PFSK-1 (cell line): ENCODE measurements around the gene DYRK1A.

Experiments
- FOXP2 ChIP-seq: optimal IDR thresholded peaks from 2 replicates; pipeline ENCODE3; 2011; ENCODE audit warnings: borderline replicate concordance, control low read depth, inconsistent platforms; ENCODE audit not compliant: insufficient read depth; ENCODE audit errors: extremely low read length, extremely low read depth
- POLR2AphosphoS5 ChIP-seq: IDR thresholded peaks from 2 replicates; pipeline ENCODE4 v1.6.1; 2012; ENCODE audit warnings: low read depth, mild to moderate bottlenecking, control low read depth, low read length, moderate library complexity
- REST ChIP-seq, 2 experiments: IDR thresholded peaks; 2 replicates each; pipeline versions ENCODE4 v1.6.1 to v1.8.0; 2011 to 2012; ENCODE audit warnings: low read depth in 2 of 2, low read length in 2 of 2, control low read depth in 1 of 2, inconsistent platforms in 1 of 2, mild to moderate bottlenecking in 1 of 2, moderate library complexity in 1 of 2; ENCODE audit not compliant: insufficient read depth in 1 of 2
- SIN3A ChIP-seq: IDR thresholded peaks from 2 replicates; pipeline ENCODE4 v1.6.1; 2012; ENCODE audit warnings: mild to moderate bottlenecking, low read length, moderate library complexity, borderline replicate concordance; ENCODE audit not compliant: insufficient read depth
- TAF1 ChIP-seq: IDR thresholded peaks from 2 replicates; pipeline ENCODE4 v1.6.1; 2012; ENCODE audit warnings: low read length, control low read depth, borderline replicate concordance; ENCODE audit not compliant: insufficient read depth

Gene DYRK1A

GRCh38 chr21:37508341-37508740 lies 141.8 kb downstream of the DYRK1A start:
- TF ChIP-seq FOXP2 (no peak), REST (IDR thresholded peaks at IDR 0.05; ENCODE audit: insufficient read depth in 1 of 2, low read depth in 2 of 2, low read length in 2 of 2) (no peak), TAF1 (no peak), SIN3A (no peak), POLR2AphosphoS5 (no peak)

GRCh38 chr21:37509802-37510393 lies 143.3 kb downstream of the DYRK1A start:
- TF ChIP-seq REST (IDR thresholded peaks at IDR 0.05; ENCODE audit: insufficient read depth in 1 of 2, low read depth in 2 of 2, low read length in 2 of 2), result no peak
- TF ChIP-seq SIN3A, result no peak
- no peak for TF ChIP-seq TAF1
- TF ChIP-seq POLR2AphosphoS5, result no peak
- TF ChIP-seq FOXP2, result no peak

GRCh38 chr21:37511848-37512247 lies 145.3 kb downstream of the DYRK1A start:
- no peak for TF ChIP-seq TAF1
- TF ChIP-seq SIN3A, result no peak
- TF ChIP-seq POLR2AphosphoS5, result no peak
- TF ChIP-seq FOXP2, result no peak
- TF ChIP-seq REST (IDR thresholded peaks at IDR 0.05; ENCODE audit: insufficient read depth in 1 of 2, low read depth in 2 of 2, low read length in 2 of 2), result no peak

- TF ChIP-seq FOXP2 (no peak), SIN3A (no peak), POLR2AphosphoS5 (no peak), TAF1 (no peak), REST (IDR thresholded peaks at IDR 0.05; ENCODE audit: insufficient read depth in 1 of 2, low read depth in 2 of 2, low read length in 2 of 2) (no peak)
These were observed 146.8 kb downstream of the DYRK1A start for GRCh38 chr21:37513383-37513782.
